HepG2 (cell line): ENCODE data around the gene AKR1A1. TPM values are rescaled to one million over a fixed set of nuclear protein-coding genes. Genes with fewer than 3 reads are reported as not detected.

Source experiments
- AGO1 ChIP-seq: fragments of 200-400 bp; formaldehyde crosslinking; IDR thresholded peaks from 2 replicates; pipeline ENCODE4 v1.6.1; 2017; ENCODE audit warnings: mild to moderate bottlenecking, low read depth, low read length, moderate library complexity; ENCODE audit not compliant: poor library complexity, severe bottlenecking
- ATAD3A ChIP-seq: sonication (generic); formaldehyde crosslinking; IDR thresholded peaks from 2 replicates; pipeline ENCODE4 v1.4.0; 2020; ENCODE audit warnings: missing genetic modification reagents
- SP4 ChIP-seq: sonication (generic); formaldehyde crosslinking; IDR thresholded peaks from 2 replicates; pipeline ENCODE4 v1.8.1; 2023; ENCODE audit warnings: mild to moderate bottlenecking, missing genetic modification reagents
- SSRP1 ChIP-seq: IDR thresholded peaks from 2 replicates; pipeline ENCODE4 v1.6.1; 2016; ENCODE audit warnings: control low read depth
- TOE1 ChIP-seq: sonication (generic); formaldehyde crosslinking; IDR thresholded peaks from 2 replicates; pipeline ENCODE4 v1.4.0; 2020; ENCODE audit warnings: mild to moderate bottlenecking, missing genetic modification reagents
- ZNF547 ChIP-seq: sonication (generic); formaldehyde crosslinking; IDR thresholded peaks from 2 replicates; pipeline ENCODE4 v1.5.1; 2020; ENCODE audit warnings: mild to moderate bottlenecking, missing genetic modification reagents
- polyA plus RNA-seq, 8 experiments: library from polyadenylated mRNA; depleted of rRNA in 3 of 8; stranded (reverse) in 7 of 8; unstranded in 1 of 8; fragments of >200 nt; fragmentation: Illumina TruSeq in 4 of 8; extraction: Trizol in 4 of 8; gene quantifications; 2 replicates each; pipeline versions ENCODE4 v1.2.1 to v1.2.3, GENCODE V29; 2011 to 2016; ENCODE audit warnings: low read depth in 4 of 8, missing spikeins in 1 of 8, mixed read lengths in 1 of 8; ENCODE audit not compliant: insufficient read depth in 1 of 8
- total RNA-seq, 5 experiments: library from RNA; depleted of rRNA; stranded (reverse); fragments of >200 nt; fragmentation: Illumina TruSeq; extraction: Trizol; gene quantifications; 2 replicates each; pipeline ENCODE4 v1.2.3, GENCODE V29; 2016; ENCODE audit warnings: low read depth in 1 of 5
- TF ChIP-seq, protein P1 (sequence below), 2 experiments: sonication (generic) in 1 of 2; formaldehyde crosslinking in 1 of 2; IDR thresholded peaks; 2 replicates each; pipeline versions ENCODE4 v1.6.1 to v1.9.0; 2014 to 2022; ENCODE audit warnings: antibody characterized with exemption in 1 of 2, borderline replicate concordance in 1 of 2, inconsistent platforms in 1 of 2, low read depth in 1 of 2, missing genetic modification reagents in 1 of 2
- TF ChIP-seq, protein P2 (sequence below): sonication (generic); formaldehyde crosslinking; IDR thresholded peaks from 2 replicates; pipeline ENCODE4 v1.4.0; 2020; ENCODE audit warnings: low read depth, mild to moderate bottlenecking, missing genetic modification reagents
- TF ChIP-seq, protein P3 (sequence below): sonication (generic); formaldehyde crosslinking; IDR thresholded peaks from 2 replicates; pipeline ENCODE4 v1.5.1; 2020; ENCODE audit warnings: missing genetic modification reagents, mild to moderate bottlenecking, borderline replicate concordance
- TF ChIP-seq, protein P4 (sequence below): sonication (generic); formaldehyde crosslinking; IDR thresholded peaks from 2 replicates; pipeline ENCODE4 v1.5.1; 2020; ENCODE audit warnings: mild to moderate bottlenecking, missing genetic modification reagents, moderate library complexity
- TF ChIP-seq, protein P5 (sequence below): IDR thresholded peaks from 2 replicates; pipeline ENCODE4 v1.6.1; 2012; ENCODE audit warnings: low read length, improper control_type of control experiment

The AKR1A1 gene
- total and polyA plus RNA-seq, 2 of the 13 experiments (the other 11 are each of a cell fraction or from before 2014, with no cell fraction given): 181 to 217 TPM

DNA sequence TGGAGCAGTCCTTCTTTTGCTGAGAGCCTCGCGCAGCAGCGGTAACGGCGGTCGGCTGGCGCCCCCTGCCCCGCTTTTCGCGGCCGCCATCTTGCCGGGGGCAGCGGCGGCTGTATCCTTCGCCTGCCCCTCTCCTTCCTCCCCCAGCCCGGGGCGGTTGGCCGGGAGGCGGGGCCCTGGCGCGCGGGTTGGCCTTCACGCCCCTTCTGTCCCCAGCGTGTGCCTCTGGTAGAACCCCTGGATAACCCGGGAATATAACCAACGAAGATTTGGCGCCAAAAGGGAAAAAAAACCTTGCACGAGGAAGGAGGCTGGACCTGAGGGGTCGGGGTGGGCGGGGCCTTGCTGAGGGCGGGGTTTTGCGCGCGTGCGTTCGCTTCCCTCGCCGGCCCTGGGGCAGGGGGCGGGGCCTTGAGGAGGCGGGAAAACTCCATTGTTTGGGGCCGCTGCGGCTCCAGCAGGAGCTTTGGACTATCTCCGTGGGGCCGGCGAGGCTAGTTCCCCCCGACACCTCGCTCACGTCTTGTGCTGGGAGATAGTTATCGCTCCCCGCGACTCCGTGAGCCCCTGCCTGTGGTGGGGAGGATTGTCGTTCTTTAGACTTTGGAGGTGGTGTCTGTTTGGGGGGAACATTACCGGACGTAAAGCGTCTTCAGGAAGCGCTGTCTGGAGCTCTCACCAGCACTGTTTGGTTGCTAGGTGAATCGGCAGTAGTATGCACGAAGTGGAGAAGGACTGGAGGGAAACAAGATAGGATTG is 33.9 kb downstream of the AKR1A1 start (continued):
- TF ChIP-seq, protein P1, sequence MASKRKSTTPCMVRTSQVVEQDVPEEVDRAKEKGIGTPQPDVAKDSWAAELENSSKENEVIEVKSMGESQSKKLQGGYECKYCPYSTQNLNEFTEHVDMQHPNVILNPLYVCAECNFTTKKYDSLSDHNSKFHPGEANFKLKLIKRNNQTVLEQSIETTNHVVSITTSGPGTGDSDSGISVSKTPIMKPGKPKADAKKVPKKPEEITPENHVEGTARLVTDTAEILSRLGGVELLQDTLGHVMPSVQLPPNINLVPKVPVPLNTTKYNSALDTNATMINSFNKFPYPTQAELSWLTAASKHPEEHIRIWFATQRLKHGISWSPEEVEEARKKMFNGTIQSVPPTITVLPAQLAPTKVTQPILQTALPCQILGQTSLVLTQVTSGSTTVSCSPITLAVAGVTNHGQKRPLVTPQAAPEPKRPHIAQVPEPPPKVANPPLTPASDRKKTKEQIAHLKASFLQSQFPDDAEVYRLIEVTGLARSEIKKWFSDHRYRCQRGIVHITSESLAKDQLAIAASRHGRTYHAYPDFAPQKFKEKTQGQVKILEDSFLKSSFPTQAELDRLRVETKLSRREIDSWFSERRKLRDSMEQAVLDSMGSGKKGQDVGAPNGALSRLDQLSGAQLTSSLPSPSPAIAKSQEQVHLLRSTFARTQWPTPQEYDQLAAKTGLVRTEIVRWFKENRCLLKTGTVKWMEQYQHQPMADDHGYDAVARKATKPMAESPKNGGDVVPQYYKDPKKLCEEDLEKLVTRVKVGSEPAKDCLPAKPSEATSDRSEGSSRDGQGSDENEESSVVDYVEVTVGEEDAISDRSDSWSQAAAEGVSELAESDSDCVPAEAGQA (IDR thresholded peaks at IDR 0.05; ENCODE audit: low read depth): peak; percentile 5
- TF ChIP-seq, protein P1 (CRISPR knock-in tag; IDR thresholded peaks at IDR 0.05; ENCODE audit: borderline replicate concordance): peak; percentile 46; the same call in 1 of the 2 replicates
- TF ChIP-seq, protein P2, sequence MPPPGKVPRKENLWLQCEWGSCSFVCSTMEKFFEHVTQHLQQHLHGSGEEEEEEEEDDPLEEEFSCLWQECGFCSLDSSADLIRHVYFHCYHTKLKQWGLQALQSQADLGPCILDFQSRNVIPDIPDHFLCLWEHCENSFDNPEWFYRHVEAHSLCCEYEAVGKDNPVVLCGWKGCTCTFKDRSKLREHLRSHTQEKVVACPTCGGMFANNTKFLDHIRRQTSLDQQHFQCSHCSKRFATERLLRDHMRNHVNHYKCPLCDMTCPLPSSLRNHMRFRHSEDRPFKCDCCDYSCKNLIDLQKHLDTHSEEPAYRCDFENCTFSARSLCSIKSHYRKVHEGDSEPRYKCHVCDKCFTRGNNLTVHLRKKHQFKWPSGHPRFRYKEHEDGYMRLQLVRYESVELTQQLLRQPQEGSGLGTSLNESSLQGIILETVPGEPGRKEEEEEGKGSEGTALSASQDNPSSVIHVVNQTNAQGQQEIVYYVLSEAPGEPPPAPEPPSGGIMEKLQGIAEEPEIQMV (CRISPR knock-in tag): no peak
- TF ChIP-seq SSRP1 (no peak), TOE1 (no peak), ATAD3A (CRISPR knock-in tag) (no peak), AGO1 (no peak), SP4 (CRISPR knock-in tag) (peak; percentile 74), ZNF547 (CRISPR knock-in tag) (no peak)
- TF ChIP-seq, protein P3, sequence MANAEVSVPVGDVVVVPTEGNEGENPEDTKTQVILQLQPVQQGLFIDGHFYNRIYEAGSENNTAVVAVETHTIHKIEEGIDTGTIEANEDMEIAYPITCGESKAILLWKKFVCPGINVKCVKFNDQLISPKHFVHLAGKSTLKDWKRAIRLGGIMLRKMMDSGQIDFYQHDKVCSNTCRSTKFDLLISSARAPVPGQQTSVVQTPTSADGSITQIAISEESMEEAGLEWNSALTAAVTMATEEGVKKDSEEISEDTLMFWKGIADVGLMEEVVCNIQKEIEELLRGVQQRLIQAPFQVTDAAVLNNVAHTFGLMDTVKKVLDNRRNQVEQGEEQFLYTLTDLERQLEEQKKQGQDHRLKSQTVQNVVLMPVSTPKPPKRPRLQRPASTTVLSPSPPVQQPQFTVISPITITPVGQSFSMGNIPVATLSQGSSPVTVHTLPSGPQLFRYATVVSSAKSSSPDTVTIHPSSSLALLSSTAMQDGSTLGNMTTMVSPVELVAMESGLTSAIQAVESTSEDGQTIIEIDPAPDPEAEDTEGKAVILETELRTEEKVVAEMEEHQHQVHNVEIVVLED: no peak; the same call in 1 of the 2 replicates
- TF ChIP-seq, protein P4, sequence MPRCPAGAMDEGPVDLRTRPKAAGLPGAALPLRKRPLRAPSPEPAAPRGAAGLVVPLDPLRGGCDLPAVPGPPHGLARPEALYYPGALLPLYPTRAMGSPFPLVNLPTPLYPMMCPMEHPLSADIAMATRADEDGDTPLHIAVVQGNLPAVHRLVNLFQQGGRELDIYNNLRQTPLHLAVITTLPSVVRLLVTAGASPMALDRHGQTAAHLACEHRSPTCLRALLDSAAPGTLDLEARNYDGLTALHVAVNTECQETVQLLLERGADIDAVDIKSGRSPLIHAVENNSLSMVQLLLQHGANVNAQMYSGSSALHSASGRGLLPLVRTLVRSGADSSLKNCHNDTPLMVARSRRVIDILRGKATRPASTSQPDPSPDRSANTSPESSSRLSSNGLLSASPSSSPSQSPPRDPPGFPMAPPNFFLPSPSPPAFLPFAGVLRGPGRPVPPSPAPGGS (CRISPR knock-in tag): no peak
- TF ChIP-seq, protein P5, sequence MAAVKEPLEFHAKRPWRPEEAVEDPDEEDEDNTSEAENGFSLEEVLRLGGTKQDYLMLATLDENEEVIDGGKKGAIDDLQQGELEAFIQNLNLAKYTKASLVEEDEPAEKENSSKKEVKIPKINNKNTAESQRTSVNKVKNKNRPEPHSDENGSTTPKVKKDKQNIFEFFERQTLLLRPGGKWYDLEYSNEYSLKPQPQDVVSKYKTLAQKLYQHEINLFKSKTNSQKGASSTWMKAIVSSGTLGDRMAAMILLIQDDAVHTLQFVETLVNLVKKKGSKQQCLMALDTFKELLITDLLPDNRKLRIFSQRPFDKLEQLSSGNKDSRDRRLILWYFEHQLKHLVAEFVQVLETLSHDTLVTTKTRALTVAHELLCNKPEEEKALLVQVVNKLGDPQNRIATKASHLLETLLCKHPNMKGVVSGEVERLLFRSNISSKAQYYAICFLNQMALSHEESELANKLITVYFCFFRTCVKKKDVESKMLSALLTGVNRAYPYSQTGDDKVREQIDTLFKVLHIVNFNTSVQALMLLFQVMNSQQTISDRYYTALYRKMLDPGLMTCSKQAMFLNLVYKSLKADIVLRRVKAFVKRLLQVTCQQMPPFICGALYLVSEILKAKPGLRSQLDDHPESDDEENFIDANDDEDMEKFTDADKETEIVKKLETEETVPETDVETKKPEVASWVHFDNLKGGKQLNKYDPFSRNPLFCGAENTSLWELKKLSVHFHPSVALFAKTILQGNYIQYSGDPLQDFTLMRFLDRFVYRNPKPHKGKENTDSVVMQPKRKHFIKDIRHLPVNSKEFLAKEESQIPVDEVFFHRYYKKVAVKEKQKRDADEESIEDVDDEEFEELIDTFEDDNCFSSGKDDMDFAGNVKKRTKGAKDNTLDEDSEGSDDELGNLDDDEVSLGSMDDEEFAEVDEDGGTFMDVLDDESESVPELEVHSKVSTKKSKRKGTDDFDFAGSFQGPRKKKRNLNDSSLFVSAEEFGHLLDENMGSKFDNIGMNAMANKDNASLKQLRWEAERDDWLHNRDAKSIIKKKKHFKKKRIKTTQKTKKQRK: no peak
